GM13976 (cell line): ENCODE measurements around the gene LTC4S.
"Not testable (repeated sequence)": the region's sequence is repeated elsewhere in the genome, so short reads cannot be mapped to it uniquely, and the experiment has no call there.

Experiments
- DNase-seq: peaks from one replicate; pipeline ENCODE4 v3.0.0; 2012; ENCODE audit warnings: low spot score
- CTCF ChIP-seq: IDR thresholded peaks from 2 replicates; pipeline ENCODE4 v1.5.1; 2012; ENCODE audit warnings: borderline replicate concordance, mild to moderate bottlenecking; ENCODE audit not compliant: insufficient read depth; ENCODE audit errors: extremely low read depth, missing control alignments, control extremely low read depth
- in situ Hi-C: fragments of 300-500 bp; cut with MboI; formaldehyde crosslinking; loops from one replicate; pipeline ENCODE4 v1.12.0; 2022; ENCODE audit warnings: low sequenced_read_pairs, mixed read lengths, inconsistent platforms; ENCODE audit not compliant: unreplicated experiment

Gene LTC4S

GRCh38 chr5:179793468-179794139, at the start of gene LTC4S:
Gene LTC4S (plus strand): TSS chr5:179793986. CDS start chr5:179794081, 95 bp downstream.
- peak; percentile 38 for DNase-seq

GRCh38 chr5:179744106-179744505, 49.7 kb upstream of the LTC4S start:
- DNase-seq, in situ Hi-C loops: not testable (repeated sequence)

More at GRCh38 chr5:179793468-179794139, at the start of gene LTC4S:
- in situ Hi-C loops, result no loop called here
- TF ChIP-seq CTCF, result no peak

GRCh38 chr5:179746872-179747271, 46.9 kb upstream of the LTC4S start:
- TF ChIP-seq CTCF, result no peak
- in situ Hi-C loops, result no loop called here
- DNase-seq, result no peak

- in situ Hi-C loops, result no loop called here
- DNase-seq, result no peak
- no peak for TF ChIP-seq CTCF
Observed at GRCh38 chr5:179747811-179748210, 46.0 kb upstream of the LTC4S start.

- in situ Hi-C loops, result no loop called here
- no peak for DNase-seq
- no peak for TF ChIP-seq CTCF
Observed at GRCh38 chr5:179749857-179750508, 43.8 kb upstream of the LTC4S start.

- DNase-seq, result no peak
- TF ChIP-seq CTCF, result no peak
Observed at GRCh38 chr5:179753971-179754370, 39.8 kb upstream of the LTC4S start.

GRCh38 chr5:179755022-179755421, 38.8 kb upstream of the LTC4S start:
- no peak for DNase-seq
- in situ Hi-C loops, result no loop called here
- no peak for TF ChIP-seq CTCF

More at GRCh38 chr5:179753971-179754370, 39.8 kb upstream of the LTC4S start:
- in situ Hi-C loops, result no loop called here
